Inferior parietal cortex (tissue), 1 donor: ENCODE data around the gene ATP8B1.
"Not testable (repeated sequence)": the region's sequence is repeated elsewhere in the genome, so short reads cannot be mapped to it uniquely, and the experiment has no call there.

ENCODE experiments used
- DNase-seq: peaks from one replicate; pipeline ENCODE4 v3.0.0-alpha.2; 2016; ENCODE audit errors: extremely low spot score

Gene ATP8B1

DNA sequence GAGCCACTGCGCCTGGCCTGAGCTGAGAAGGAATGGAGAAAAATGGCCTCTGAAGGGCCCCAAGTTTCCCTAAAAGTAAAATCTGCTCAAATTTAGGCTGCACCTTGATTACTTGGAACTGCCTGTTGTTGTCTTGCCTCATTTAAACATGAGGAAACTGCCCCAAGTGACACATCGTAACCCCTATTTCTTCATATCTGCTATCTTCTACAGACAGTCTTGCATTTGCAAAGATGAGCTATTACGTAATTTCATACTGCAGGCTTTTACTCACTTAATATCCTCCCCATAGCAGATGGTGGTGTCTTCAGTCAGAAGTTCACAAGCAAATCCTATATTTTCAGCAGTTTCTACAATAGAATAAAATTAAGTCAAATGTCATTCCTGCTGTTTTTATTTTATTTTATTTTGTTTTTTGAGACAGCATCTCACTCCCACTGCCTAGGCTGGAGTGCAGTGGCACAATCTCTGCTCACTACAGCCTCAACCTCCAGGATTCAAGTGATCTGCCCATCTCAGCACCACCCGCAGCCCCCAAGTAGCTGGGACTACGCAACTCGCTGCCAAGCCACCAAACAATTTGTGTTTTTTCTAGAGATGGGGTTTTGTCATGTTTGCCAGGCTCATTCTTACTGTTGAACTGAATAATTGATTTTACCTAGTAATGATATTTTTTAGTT lies 136.2 kb downstream of the ATP8B1 start:
- no peak for DNase-seq

DNA sequence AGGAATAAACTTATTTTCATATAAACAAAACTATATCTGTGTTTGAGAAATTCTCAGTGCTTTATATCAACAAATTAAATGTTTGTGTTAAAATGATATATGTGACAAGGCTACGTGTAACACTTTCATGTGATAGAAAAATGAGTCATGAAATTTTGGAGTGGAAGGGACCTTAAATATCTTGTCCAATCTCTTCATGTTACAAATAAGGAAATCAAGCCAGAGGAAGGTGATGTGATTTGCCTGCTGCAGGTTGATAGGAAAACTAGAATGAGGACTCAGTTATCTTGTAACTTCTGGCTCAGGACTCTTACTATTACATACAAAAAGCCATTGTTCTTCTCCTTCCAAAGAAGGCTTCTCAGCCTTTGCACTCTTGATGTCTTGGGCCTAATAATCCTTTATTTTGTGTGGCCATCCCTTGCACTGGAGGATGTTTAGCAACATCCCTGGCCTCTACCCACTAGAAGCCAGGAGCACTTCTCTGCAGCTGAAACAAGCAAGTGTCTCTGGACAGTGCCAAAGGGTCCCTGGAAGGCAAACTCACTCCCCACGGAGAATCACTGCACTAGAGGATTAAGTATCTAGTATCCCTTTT lies 138.4 kb downstream of the ATP8B1 start:
- DNase-seq = no peak

DNA sequence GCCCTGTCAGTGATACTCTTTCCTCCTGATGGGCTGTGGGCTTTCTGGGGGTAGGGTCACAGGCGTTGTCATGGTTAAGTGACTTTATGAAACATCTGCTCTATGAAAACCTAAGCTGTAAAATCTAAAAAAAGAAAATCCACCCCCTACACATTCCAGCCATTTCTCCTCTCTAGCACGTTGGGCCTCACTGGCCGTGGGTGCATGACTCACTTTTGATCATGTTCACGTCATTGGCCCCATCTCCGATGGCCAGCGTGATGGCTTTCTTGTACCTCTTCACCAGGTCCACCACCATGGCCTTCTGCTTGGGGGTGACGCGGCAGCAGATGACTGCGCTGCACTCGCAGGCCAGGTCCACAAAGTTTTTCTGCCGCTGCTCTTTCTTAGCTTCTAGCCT lies 142.2 kb downstream of the ATP8B1 start:
- DNase-seq = no peak

DNA sequence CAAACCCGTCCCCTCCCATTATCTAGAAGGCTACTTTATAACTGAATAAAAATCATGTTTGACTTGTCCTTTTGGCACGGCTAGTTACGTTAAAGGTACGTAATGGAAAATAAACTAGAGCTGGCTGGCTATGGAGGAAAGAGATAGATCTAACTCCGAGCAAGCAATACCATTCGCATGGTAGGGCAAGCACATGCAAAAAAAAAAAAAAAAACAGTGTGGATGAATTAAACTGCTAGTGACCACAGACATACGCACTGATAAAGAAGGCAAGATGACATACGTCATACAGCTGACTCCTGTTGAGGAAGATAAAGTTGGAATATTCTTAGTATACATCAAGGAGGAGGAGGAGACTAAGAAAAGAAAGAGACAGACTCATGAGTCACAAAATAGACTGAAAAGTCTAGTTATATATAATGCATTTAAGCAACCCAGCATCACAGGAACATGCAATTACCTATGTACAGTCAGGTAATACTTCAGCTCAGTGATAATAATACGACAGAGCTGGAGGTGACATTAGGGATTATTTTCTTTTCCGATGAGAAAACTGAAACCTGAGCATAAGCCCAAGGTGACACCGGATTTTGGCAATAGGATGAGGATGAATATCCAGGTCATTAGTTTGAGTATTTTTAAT lies 143.5 kb downstream of the ATP8B1 start:
- peak; percentile 45 for DNase-seq

DNA sequence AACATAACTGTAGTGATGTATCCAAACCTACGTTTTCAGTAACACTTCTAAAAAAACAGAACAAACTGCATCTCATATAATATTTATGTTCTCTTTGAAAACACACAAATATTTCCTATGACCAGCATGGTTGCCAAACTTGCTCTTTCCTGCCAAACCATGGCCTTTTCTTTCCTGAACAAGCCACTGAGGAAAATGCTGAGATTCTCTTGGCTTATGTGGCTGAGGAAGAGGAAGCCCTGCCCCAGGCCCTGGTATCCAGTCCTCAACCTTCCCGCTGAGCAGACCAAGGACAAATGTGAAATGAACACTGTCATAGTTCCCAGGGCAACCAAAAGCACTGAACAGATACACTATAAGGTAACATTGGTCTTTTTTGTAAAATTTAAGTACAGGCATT lies 145.6 kb downstream of the ATP8B1 start:
- DNase-seq = no peak

DNA sequence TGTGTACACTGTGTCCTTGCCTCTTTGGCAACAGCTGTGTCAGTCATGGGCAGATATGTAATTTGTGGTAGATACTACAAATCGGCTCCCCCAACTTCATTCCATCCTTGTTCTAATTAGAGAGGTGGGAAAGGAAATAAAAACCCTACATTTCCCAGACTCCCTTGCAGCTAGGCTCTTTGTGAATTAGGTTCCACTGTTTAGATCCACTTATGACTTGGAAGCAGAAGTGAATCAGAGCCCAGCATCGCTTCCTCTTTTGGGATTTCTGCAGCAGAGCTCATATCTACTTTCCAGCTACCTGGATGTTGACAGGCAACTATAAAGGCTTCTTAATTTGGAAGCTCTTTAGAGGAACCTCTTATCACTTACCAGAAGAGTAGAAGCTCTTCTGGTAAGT lies 147.4 kb downstream of the ATP8B1 start:
- DNase-seq = no peak

DNA sequence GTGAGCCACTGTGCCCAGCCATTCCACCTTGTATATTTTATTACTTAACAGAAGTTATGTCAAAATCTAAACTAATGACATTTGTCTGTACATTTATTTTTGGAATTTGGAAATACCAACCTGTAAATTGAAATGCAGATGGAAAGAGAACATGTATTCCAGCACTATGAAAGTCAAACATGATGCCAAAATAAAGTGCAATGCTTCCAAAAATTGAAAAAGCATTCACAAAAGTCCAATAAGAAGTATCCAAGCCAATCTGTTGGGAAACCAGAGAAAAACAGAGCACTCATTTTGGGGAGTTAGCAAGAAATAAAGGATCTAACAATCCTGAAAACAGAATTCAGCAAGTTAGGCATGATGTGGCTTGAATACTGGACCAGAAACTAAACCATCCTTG lies 151.2 kb downstream of the ATP8B1 start:
- no peak for DNase-seq

DNA sequence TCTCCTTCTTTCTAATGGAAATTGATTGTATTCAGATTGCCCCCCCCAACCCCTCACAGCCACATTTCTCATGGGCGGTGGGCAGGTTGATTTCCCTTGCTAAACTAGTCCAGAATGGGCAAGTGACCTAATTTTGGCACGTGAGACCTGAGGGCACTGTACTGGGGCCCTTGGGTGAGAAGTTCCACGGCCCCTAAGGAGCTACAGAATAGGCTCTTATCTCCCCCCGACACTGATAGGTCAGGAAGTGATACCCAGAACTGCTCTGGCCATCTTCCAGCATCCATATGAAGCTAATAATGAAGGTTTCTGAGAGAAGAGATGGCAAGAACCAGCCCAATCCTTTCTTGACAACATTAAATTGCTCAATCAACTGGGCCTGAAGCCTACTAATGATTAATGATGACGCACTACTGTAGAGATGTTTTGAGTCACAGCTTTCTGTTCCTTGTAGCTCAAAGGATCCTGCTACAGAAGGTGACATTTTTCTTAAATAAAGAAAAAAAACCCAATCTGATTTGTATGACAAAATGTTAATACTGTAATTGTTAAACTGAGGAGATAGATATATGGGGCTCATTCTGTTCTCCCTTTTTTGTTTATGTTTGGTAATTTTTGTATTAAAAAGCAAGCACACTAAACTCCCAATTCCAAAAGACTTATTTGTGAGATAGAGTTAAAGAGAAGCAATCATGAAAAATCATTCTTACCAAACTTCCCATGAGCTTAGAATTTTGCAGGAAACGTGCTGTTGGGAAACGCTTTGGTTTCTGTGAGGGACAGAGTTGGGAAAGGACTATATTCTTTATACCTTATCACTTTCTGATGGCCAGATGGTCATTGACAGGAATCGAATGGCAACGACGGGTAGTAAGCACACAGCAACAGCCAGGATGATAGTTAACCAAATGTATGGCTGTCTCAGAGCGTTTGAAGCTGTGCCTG lies 153.3 kb downstream of the ATP8B1 start:
- DNase-seq = no peak

DNA sequence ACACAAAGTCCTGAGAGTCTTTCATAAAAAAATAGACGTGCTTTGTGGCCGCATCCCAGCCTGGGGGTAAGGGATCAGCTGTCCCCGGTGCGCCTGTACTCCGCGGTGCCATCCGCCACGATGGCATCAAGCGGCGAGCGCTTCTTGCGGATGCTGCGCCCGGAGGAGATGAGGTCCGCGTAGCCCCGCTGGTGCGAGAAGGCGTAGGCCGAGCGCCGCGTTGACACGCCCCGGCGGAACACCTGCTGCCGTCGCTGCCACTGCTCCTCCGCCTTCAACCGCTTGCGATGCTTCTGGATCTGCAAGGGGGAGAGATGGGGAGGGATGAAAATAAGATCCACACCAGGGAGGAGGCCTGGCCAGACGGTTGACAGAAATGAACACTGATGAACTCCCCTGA lies 154.7 kb downstream of the ATP8B1 start:
- no peak for DNase-seq

DNA sequence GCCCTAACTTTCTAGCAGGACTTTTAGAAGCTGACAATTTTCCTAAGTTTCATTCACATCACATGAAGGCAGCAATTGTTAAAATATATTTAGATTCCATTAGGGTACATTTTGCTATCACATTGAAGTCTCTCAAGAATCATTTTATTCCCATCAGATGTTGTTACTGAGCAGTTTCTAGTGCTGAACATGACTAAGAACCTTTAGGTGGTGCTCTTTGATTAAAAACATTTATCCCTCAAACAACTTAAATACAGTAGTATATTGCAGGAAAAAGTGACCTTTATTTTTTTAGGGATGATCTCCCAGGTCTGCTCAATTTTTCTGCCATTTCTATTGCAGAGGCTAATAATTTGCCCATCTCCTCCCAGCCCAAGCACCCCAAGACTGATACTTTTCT lies 158.6 kb downstream of the ATP8B1 start:
- DNase-seq = no peak

DNA sequence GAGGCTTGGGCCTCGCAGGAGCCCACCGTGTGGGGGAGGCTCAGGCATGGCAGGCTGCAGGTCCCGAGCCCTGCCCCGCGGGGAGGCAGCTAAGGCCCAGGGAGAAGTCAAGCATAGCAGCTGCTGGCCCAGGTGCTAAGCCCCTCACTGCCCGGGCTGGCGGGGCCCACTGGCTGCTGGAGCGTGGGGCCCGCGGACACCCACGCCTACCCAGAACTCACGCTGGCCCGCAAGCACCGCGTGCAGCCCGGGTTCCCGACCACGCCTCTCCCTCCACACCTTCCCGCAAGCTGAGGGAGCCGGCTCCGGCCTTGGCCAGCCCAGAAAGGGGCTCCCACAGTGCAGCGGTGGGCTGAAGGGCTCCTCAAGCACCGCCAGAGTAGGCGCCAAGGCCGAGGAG lies 159.4 kb downstream of the ATP8B1 start:
- DNase-seq = not testable (repeated sequence)

DNA sequence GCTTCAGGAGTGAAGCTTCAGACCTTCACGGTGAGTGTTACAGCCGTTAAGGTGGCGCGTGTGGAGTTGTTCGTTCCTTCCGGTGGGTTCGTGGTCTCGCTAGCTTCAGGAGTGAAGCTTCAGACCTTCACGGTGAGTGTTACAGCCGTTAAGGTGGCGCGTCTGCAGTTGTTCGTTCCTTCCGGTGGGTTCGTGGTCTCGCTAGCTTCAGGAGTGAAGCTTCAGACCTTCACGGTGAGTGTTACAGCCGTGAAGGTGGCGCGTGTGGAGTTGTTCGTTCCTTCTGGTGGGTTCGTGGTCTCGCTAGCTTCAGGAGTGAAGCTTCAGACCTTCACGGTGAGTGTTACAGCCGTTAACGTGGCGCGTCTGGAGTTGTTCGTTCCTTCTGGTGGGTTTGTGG lies 160.7 kb downstream of the ATP8B1 start:
- not testable (repeated sequence) for DNase-seq

DNA sequence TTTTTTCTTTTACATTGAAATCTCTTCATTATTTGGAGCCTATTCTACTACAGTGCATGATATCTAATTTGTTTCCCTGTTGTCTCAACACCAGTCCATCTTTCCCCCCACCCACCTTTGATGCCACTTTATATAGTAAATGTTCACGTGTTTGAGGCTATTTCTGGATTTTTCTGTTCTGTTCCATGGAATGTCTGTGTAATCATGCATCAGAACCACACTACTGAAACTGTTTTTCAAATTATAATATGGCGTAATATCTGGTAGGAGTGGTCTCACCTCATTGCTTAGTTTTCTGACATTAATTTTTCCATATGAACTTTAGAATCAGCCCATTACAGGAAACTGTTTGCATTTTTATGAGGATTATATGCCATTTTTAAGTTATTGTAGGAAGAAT lies 162.4 kb downstream of the ATP8B1 start:
- no peak for DNase-seq

DNA sequence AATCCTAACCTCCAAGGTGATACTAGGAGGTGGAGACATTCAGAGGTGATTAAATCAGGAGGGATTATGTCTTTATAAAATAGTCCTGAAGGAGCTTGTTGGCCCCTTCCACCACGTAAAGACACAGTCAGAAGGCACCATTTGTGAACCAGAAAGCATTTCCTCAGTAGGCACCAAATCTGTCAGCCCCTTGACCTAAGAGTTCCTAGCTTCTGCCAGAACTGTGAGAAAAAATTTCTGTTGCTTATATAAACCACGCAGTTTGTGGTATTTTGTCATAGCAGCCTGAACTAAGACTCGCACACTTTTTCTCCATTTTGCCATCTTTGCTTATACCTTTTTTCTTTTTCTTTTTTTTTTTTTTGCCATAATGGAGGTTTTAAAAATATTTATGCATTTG lies 162.9 kb downstream of the ATP8B1 start:
- DNase-seq = no peak

DNA sequence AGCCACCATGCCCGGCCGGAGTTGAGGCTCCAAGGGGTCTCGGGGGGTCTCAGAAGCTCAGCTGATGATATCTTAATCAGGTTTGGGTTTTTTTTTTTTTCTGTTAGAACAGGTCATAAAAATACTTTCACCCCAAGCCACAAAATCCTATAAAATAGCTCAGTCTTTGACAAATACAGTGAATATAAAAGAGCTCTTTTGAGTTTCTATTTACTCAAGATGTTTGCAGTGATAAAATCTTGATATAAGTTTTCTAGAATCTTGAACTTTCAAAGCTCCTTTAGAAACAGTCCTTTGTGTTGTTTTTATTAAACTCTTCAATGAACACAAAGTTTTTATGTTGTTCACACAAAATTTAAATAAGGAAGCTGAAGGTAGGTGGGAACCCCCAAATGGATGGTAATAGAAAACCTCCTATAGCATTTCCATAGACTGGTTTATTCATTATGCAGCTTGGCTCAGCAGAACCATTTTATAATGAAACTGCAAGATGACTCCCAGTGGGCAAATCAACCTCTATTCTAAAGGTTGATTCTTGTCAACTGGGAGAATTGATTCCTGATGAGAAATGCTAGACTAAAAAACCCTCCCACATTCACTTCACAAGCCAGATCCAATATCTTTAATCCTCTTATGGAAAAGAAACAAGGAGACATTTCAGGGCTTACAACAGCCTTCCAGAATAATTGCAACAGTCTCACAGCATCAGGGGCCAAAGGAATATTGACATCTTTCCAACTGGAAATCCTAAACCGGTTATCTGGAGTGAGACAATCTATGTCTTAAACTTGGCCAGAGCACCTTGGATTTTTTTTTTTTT lies 167.9 kb downstream of the ATP8B1 start:
- no peak for DNase-seq

DNA sequence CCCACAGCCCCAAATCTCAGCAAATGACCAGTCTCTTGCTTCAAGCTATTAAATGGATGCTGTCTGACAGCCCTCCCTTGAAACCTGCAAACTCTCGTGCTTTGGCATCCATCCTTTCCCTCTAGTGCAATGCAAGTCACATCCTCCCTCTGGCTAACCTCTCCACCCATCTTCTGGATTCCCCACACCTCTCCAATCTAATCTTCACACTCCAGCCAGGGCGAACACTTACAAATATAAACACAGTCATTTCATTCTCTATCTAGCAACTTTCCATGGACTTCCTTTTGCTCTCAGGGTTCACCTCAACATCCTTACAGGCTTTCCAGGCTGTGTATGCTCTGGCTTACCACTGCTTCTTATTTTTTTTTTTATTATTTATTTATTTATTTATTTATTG lies 171.4 kb downstream of the ATP8B1 start:
- DNase-seq = no peak

DNA sequence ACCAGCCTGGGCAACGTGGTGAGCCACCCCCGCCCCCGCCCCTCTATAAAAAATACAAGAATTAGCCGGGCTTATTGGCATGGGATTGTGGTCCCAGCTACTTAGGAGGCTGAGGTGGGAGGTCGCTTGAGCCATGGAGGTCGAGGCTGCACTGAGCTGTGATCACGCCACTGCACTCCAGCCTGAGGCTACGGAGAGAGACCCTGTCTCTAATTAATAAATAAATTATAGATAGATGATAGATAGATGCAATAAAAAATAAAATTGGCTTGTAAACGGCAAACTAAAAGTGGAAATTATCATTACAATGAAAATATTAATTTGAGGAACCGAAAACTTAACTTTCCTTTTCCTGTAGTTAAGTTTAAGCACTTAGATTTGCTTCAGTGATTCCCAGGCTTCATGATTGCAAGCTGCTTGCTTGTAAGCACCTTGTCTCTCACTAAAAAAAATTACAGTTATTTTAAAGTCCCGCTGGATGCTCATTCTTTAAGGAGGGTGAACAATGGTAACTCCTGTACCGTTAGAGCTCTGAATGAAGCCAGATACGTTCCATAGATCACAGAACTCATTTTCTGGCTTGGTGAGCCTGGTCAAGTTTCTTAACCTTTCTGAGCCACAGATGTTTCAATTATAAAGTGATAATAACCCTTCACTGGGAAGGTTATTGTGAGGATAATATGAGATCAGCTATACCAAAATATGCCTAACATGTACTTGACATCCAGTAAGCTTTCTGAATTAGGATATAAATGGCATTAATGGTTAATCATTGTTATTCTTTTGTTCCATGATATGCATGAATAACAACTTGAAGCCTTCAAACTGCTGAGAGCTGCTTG lies 172.1 kb downstream of the ATP8B1 start:
- DNase-seq = no peak

DNA sequence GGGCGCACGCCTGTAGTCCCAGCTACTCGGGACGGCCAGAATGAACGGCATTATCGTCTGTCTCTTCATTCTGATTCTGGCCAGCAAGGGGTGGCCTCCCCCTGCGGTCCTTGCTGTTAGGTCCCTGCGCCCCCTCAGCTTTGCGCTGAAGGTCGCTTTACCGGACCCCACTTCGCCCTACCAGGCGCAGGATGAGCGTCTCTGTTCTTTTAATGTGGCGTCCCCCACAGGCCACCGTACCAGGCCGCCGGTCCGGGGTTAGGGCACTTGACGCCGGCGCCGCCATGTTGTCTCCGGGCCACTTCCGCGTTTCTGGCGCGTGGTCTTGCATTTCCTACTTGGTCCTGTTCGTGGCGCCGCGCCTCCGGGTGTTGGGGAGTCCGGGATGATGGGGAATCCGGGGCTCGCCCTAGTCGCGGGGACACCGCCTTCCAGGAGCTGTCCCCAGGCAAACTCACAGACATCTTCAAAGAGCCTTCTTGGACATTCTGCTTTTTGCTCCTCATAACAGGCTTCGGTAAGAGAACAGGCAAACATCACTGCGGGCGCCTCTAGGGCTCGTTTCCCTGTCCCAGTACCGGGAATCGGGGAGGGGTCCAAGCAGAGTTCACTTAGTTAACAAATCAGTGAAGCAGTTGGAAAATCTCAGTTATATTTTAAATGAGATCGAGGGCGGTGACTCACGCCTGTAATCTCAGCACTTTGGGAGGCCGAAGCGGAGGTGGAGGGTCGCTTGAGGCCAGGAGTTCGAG lies 172.9 kb downstream of the ATP8B1 start:
- DNase-seq = peak; percentile 94

DNA sequence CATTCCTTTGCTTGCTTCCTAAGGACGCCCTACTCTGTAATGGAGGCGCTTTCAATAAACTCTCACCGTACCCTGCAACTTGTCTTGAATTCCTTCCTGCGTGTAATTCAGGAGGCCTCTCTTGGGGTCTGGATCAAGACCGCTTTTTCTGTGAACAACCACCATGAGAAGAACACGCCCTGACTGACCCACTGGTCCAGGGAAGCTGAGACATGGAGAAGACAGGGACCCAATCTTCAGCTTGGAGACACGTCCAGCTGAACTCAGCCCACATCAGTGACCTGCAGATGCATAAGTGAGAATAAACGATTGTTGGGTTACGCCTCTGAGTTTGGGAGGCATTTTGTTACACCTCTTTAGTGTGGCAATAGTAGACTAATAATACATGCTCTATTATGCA lies 173.7 kb downstream of the ATP8B1 start:
- DNase-seq = no peak

DNA sequence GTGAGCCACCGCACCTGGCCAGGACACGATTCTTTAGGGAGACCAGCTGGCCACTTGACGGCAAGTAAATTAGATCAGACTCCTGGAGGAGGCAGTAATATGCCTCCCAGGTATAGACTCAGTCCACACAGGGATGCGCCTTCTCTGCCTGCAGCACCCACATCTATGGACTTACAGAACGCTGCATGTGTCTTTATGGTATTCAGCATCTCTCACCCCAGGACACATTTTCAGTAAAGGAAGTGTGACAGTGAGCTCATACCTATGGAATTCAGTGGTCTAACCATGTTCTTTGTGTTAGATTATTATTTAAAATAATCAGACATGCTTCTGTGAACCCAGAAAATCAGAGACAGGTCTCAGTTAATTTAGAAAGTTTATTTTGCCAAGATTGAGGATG lies 175.6 kb downstream of the ATP8B1 start:
- DNase-seq = no peak
